HCT116 (cell line): Measurements from ENCODE around the gene CDR2. TPM values are rescaled to one million over a fixed set of nuclear protein-coding genes. Genes with fewer than 3 reads are reported as not detected.

Experiments used
- ATAC-seq: fragments of 200-7000 bp; cut with Tn5 transposase; 2 replicates; pipeline ENCODE4 v1.9.1; 2020; ENCODE audit warnings: mild to moderate bottlenecking, moderate library complexity
- BruUV-seq: library from RNA; stranded (reverse); fragments of 400-500 nt; replicated peaks from 2 replicates; lab custom pipeline; 2021; lab: Mats Ljungman, UMichigan
- CTCF ChIA-PET: fragments of 300-600 bp; sonication (Branson Sonifier 250); formaldehyde crosslinking; loops from one replicate; lab custom pipeline; 2021; ENCODE audit warnings: antibody characterized with exemption; lab: Charles Lee
- POLR2A ChIA-PET: fragments of 300-600, 350-600 bp; sonication (Branson Sonifier 250); formaldehyde crosslinking; loops from one replicate; lab custom pipeline; 2021; ENCODE audit warnings: antibody characterized with exemption; lab: Charles Lee
- RAD21 ChIA-PET, 2 experiments: fragments of 300-600 bp; sonication (Branson Sonifier 250); formaldehyde crosslinking; loops; one replicate each; lab custom pipeline; 2023; ENCODE audit warnings: low total read pairs in 2 of 2; ENCODE audit not compliant: uncharacterized antibody in 2 of 2, unreplicated experiment in 2 of 2, low non-redundant PET in 1 of 2; lab: Charles Lee
- DNase-seq: peaks from one replicate; pipeline ENCODE4 v3.0.0-alpha.2; 2010; ENCODE audit warnings: low read depth, low spot score
- H2AFZ ChIP-seq: fragments of 200-600 bp; shearing (Covaris generic), sonication (generic); 2 replicates; pipeline ENCODE4 v1.6.1; 2017; ENCODE audit warnings: low read depth, mixed run types, mixed read lengths, antibody characterized with exemption, low read length; ENCODE audit not compliant: poor library complexity, severe bottlenecking
- H3K27ac ChIP-seq: 2 replicates; pipeline ENCODE4 v1.5.1; 2012; ENCODE audit warnings: low read depth, low read length
- H3K27me3 ChIP-seq: fragments of 200-600 bp; sonication (generic); 2 replicates; pipeline ENCODE4 v1.6.1; 2016; ENCODE audit warnings: mixed run types, low read length, mixed read lengths; ENCODE audit not compliant: insufficient read depth
- H3K36me3 ChIP-seq, 2 experiments: fragments of 200-500 bp in 1 of 2; fragments of 200-600 bp in 1 of 2; sonication (Bioruptor generic) in 1 of 2; sonication (generic) in 1 of 2; 2 replicates each; pipeline versions ENCODE4 v1.5.1 to v1.6.1; 2014 to 2016; ENCODE audit warnings: low read length in 2 of 2, inconsistent platforms in 1 of 2, mixed read lengths in 1 of 2, mixed run types in 1 of 2; ENCODE audit not compliant: insufficient read depth in 2 of 2, control insufficient read depth in 1 of 2
- H3K4me1 ChIP-seq, 2 experiments: fragments of 200-600 bp in 1 of 2; sonication (generic) in 1 of 2; 2 replicates each; pipeline versions ENCODE4 v1.5.1 to v1.6.1; 2012 to 2017; ENCODE audit warnings: low read length in 2 of 2, inconsistent platforms in 1 of 2, mild to moderate bottlenecking in 1 of 2, mixed read lengths in 1 of 2, mixed run types in 1 of 2, moderate library complexity in 1 of 2; ENCODE audit not compliant: insufficient read depth in 2 of 2, control insufficient read depth in 1 of 2
- H3K4me2 ChIP-seq: fragments of 200-600 bp; sonication (generic); 2 replicates; pipeline ENCODE4 v1.6.1; 2017; ENCODE audit warnings: mixed run types, low read length, mixed read lengths
- H3K4me3 ChIP-seq, 2 experiments: fragments of 200-600 bp in 1 of 2; sonication (generic) in 1 of 2; replicated peaks in 1 of 2; 2 replicates each; pipeline ENCODE4 v1.5.1; 2011 to 2016; ENCODE audit warnings: low read length in 2 of 2, control low read depth in 1 of 2, low read depth in 1 of 2, mild to moderate bottlenecking in 1 of 2, mixed read lengths in 1 of 2, mixed run types in 1 of 2
- H3K79me2 ChIP-seq: fragments of 200-600 bp; sonication (generic); 2 replicates; pipeline ENCODE4 v1.6.1; 2017; ENCODE audit warnings: mild to moderate bottlenecking, mixed run types, low read length, moderate library complexity, mixed read lengths; ENCODE audit not compliant: insufficient read depth
- H3K9ac ChIP-seq: fragments of 200-600 bp; sonication (generic); 2 replicates; pipeline ENCODE4 v1.6.1; 2016; ENCODE audit warnings: low read length, mixed read lengths
- H3K9me2 ChIP-seq: fragments of 200-600 bp; sonication (generic), shearing (Covaris generic); 2 replicates; pipeline ENCODE4 v1.6.1; 2017; ENCODE audit warnings: mixed run types, mild to moderate bottlenecking, moderate library complexity; ENCODE audit not compliant: insufficient read depth
- H3K9me3 ChIP-seq, 2 experiments: fragments of 200-500 bp in 1 of 2; fragments of 200-600 bp in 1 of 2; sonication (Bioruptor generic) in 1 of 2; sonication (generic) in 1 of 2; 2 replicates each; pipeline ENCODE4 v1.6.1; 2014 to 2017; ENCODE audit warnings: low read length in 2 of 2, mixed read lengths in 2 of 2, inconsistent platforms in 1 of 2, low read depth in 1 of 2, mild to moderate bottlenecking in 1 of 2, mixed run types in 1 of 2, moderate library complexity in 1 of 2; ENCODE audit not compliant: control insufficient read depth in 1 of 2, insufficient read depth in 1 of 2
- H4K20me1 ChIP-seq: fragments of 200-600 bp; sonication (generic), shearing (Covaris generic); 2 replicates; pipeline ENCODE4 v1.6.1; 2017; ENCODE audit warnings: mixed run types, mild to moderate bottlenecking, moderate library complexity; ENCODE audit not compliant: insufficient read depth
- CEBPB ChIP-seq: IDR thresholded peaks from 2 replicates; pipeline ENCODE4 v1.6.1; 2012; ENCODE audit warnings: low read depth
- EZH2 ChIP-seq: fragments of 200-600 bp; sonication (generic); IDR thresholded peaks from 2 replicates; pipeline ENCODE4 v1.6.1; 2017; ENCODE audit warnings: antibody characterized with exemption, mixed run types
- EZH2phosphoT487 ChIP-seq: fragments of 200-600 bp; IDR thresholded peaks from 2 replicates; pipeline ENCODE4 v1.6.1; 2018; ENCODE audit warnings: antibody characterized with exemption, borderline replicate concordance
- FOSL1 ChIP-seq: IDR thresholded peaks from 2 replicates; pipeline ENCODE4 v1.6.1; 2012; ENCODE audit warnings: low read depth
- RAD21 ChIP-seq: IDR thresholded peaks from 2 replicates; pipeline ENCODE4 v1.6.1; 2012; ENCODE audit warnings: low read depth, mild to moderate bottlenecking
- REST ChIP-seq: IDR thresholded peaks from 2 replicates; pipeline ENCODE4 v1.6.1; 2012; ENCODE audit warnings: low read depth
- SIN3A ChIP-seq: IDR thresholded peaks from 2 replicates; pipeline ENCODE4 v1.6.1; 2012; ENCODE audit warnings: low read depth
- YY1 ChIP-seq: IDR thresholded peaks from 2 replicates; pipeline ENCODE4 v1.6.1; 2011; ENCODE audit warnings: low read length, low read depth, moderate library complexity, mild to moderate bottlenecking; ENCODE audit not compliant: insufficient replicate concordance; ENCODE audit errors: extremely low read depth
- ZFX ChIP-seq: fragments of 450-650 bp; IDR thresholded peaks from 2 replicates; pipeline ENCODE4 v1.6.1; 2017
- ZNF274 ChIP-seq: fragments of 200-500 bp; sonication (Bioruptor generic); IDR thresholded peaks from 2 replicates; pipeline ENCODE4 v1.6.1; 2014; ENCODE audit warnings: mild to moderate bottlenecking, low read depth, low read length, inconsistent platforms
- intact Hi-C: fragments of 100-400 bp; cut with micrococcal nuclease; formaldehyde crosslinking; loops from 2 replicates; pipeline ENCODE4 v1.10.0; 2022
- total RNA-seq: library from RNA; stranded (reverse); gene quantifications from one replicate; pipeline ENCODE4 v1.2.1, GENCODE V29; 2021; ENCODE audit not compliant: unreplicated experiment
- TF ChIP-seq, protein P1 (sequence below): IDR thresholded peaks from 2 replicates; pipeline ENCODE4 v1.6.1; 2011; ENCODE audit warnings: mild to moderate bottlenecking, low read length, moderate library complexity; ENCODE audit not compliant: insufficient replicate concordance; ENCODE audit errors: extremely low read depth
- TF ChIP-seq, protein P2 (sequence below), 3 experiments: fragments of 200-600 bp in 1 of 3; sonication (generic) in 1 of 3; IDR thresholded peaks in 2 of 3; conservative IDR thresholded peaks in 1 of 3; 2 replicates each; pipeline ENCODE4 v1.5.1; 2012 to 2017; ENCODE audit warnings: low read depth in 2 of 3, low read length in 2 of 3, antibody characterized with exemption in 1 of 3, borderline replicate concordance in 1 of 3, control low read depth in 1 of 3, mild to moderate bottlenecking in 1 of 3, mixed read lengths in 1 of 3, mixed run types in 1 of 3, moderate library complexity in 1 of 3; ENCODE audit not compliant: insufficient read depth in 1 of 3

The CDR2 gene
- total RNA-seq, 1 experiment from 2014 or later = 27.3 TPM

DNA sequence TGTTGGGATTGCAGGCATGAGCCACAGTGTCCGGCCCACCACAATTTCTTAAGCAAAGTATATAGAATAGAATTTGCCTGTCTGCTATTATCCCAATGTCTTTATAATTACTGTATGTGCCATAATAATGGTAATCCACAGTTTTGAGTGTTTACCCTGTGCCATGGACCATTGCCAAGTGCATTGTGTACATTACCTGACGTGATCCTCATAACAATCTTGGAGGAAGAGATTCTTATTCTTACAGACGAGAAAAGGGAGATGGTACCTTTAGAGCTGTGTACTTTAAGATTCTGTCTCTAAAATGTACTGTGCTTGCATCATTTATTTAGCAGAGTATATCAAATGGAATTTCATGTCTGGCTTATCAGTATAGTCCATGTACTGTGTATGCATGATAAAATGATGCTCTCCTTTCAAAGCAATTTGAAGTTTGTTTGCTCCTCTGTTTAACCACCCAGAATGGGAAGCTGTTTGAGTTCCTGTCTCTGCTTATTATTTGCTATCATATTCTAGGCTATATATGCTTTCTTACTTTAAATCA is 13.8 kb upstream of the CDR2 start:
- Histone ChIP-seq H3K4me1 (peaks cover 14% of the 10 kb centered on the region in 2 experiments), H3K27me3 (no peaks in the 10 kb centered on the region), H3K4me3 (no peak overlapping the region), H3K36me3 (no peaks in the 10 kb centered on the region), H3K9ac (no peak overlapping the region), H3K9me3 (no peaks in the 10 kb centered on the region), H3K27ac (no peak overlapping the region), H3K9me2 (no peaks in the 10 kb centered on the region), H2AFZ (no peak overlapping the region), H4K20me1 (no peaks in the 10 kb centered on the region), H3K79me2 (no peaks in the 10 kb centered on the region), H3K4me2 (no peak overlapping the region)
- intact Hi-C loops = loop anchor here (10.0 kb wide), 1 partner anchor 63 kb away; no protein-coding TSS in a partner anchor
- ATAC-seq (no peak), DNase-seq (no peak)
- POLR2A ChIA-PET = no interaction called here
- no TSS peak for BruUV-seq
- CTCF ChIA-PET = no interaction called here
- TF ChIP-seq ZNF274 (no peak), SIN3A (no peak), YY1 (no peak), FOSL1 (no peak), REST (no peak), ZFX (no peak), RAD21 (no peak), CEBPB (no peak), EZH2phosphoT487 (no peak), EZH2 (no peak)
- TF ChIP-seq, protein P1, sequence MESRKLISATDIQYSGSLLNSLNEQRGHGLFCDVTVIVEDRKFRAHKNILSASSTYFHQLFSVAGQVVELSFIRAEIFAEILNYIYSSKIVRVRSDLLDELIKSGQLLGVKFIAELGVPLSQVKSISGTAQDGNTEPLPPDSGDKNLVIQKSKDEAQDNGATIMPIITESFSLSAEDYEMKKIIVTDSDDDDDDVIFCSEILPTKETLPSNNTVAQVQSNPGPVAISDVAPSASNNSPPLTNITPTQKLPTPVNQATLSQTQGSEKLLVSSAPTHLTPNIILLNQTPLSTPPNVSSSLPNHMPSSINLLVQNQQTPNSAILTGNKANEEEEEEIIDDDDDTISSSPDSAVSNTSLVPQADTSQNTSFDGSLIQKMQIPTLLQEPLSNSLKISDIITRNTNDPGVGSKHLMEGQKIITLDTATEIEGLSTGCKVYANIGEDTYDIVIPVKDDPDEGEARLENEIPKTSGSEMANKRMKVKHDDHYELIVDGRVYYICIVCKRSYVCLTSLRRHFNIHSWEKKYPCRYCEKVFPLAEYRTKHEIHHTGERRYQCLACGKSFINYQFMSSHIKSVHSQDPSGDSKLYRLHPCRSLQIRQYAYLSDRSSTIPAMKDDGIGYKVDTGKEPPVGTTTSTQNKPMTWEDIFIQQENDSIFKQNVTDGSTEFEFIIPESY = no peak
- TF ChIP-seq, protein P2, sequence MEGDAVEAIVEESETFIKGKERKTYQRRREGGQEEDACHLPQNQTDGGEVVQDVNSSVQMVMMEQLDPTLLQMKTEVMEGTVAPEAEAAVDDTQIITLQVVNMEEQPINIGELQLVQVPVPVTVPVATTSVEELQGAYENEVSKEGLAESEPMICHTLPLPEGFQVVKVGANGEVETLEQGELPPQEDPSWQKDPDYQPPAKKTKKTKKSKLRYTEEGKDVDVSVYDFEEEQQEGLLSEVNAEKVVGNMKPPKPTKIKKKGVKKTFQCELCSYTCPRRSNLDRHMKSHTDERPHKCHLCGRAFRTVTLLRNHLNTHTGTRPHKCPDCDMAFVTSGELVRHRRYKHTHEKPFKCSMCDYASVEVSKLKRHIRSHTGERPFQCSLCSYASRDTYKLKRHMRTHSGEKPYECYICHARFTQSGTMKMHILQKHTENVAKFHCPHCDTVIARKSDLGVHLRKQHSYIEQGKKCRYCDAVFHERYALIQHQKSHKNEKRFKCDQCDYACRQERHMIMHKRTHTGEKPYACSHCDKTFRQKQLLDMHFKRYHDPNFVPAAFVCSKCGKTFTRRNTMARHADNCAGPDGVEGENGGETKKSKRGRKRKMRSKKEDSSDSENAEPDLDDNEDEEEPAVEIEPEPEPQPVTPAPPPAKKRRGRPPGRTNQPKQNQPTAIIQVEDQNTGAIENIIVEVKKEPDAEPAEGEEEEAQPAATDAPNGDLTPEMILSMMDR (IDR thresholded peaks at IDR 0.05 in 2 of 3, conservative IDR thresholded peaks at IDR 0.05 in 1 of 3; ENCODE audit: borderline replicate concordance in 1 of 3, insufficient read depth in 1 of 3, low read depth in 2 of 3, low read length in 2 of 3) = no peak
- RAD21 ChIA-PET = no interaction called here
